ENCODE data around the gene TMEM121.
"Not testable (repeated sequence)": the region's sequence is repeated elsewhere in the genome, so short reads cannot be mapped to it uniquely, and the experiment has no call there.

DNA sequence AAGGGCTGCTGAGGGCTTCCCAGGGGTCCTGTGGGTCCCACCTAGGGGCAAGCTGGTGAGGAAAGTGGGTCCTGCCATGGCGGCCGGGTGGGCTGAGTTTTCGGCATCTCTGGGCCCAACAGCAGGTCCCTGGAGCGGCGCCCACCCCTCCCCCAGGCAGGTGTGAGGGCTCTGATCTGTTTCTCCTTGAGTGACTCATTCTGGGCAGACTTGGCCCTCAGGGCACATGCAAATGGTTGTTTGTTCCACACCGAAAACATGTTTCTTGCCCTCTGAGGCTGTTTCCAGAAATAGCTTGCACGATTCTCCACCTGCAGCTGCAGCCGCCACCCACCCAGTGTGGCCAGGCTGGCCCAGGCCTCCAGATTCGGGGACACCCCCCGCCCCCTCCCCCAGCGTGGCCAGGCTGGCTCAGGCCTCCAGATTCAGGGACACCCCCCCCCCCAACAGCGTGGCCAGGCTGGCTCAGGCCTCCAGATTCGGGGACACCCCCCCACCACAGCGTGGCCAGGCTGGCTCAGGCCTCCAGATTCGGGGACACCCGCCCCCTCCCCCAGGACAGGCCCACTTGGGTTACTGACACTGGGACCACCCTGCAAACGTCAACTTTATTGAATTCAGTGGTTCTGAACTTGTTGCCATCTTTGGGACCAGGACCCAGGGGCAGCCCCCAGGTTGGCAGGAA lies 48.8 kb downstream of the TMEM121 start:
- TF ChIP-seq, protein P1, sequence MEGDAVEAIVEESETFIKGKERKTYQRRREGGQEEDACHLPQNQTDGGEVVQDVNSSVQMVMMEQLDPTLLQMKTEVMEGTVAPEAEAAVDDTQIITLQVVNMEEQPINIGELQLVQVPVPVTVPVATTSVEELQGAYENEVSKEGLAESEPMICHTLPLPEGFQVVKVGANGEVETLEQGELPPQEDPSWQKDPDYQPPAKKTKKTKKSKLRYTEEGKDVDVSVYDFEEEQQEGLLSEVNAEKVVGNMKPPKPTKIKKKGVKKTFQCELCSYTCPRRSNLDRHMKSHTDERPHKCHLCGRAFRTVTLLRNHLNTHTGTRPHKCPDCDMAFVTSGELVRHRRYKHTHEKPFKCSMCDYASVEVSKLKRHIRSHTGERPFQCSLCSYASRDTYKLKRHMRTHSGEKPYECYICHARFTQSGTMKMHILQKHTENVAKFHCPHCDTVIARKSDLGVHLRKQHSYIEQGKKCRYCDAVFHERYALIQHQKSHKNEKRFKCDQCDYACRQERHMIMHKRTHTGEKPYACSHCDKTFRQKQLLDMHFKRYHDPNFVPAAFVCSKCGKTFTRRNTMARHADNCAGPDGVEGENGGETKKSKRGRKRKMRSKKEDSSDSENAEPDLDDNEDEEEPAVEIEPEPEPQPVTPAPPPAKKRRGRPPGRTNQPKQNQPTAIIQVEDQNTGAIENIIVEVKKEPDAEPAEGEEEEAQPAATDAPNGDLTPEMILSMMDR (conservative IDR thresholded peaks at IDR 0.05; ENCODE audit: low read length): not testable (repeated sequence)
- TF ChIP-seq EZH2phosphoT487 (IDR thresholded peaks at IDR 0.05; ENCODE audit: borderline replicate concordance, low read depth, low read length): not testable (repeated sequence)
